Measurements from ENCODE around the gene HMOX2.

DNA sequence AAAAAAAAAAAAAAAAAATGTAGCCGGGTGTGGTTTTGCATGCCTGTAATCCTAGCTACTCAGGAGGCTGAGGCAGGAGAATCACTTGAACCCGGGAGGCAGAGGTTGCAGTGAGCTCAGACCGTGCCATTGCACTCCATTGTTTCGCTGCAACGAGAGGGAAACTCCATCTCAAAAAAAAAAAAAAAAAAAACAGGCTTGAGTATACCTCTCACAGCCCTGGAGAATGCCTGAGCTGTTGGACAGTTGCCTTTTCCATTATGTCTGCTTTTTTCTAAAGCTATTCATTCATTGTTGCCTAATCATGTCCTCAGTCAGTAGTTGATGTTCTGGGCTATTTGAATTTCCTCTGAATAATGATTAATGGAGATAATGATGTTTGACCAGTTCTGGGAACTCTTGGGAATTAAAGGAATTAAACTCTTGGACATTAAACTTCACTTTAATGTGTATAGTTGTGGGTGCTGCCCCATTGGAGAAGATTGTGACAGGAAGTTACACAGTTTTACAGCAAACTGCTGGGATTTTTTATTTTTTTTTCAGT lies 11.8 kb downstream of the HMOX2 start:
- TF ChIP-seq GATA3 (IDR thresholded peaks at IDR 0.05; ENCODE audit: low read depth, low read length) = no peak
- no peak for TF ChIP-seq GATA2 (IDR thresholded peaks at IDR 0.05; ENCODE audit: low read depth, low read length)
